Liver (tissue), 9 donors: ENCODE data around the gene PLPP6. TPM values are rescaled to one million over a fixed set of nuclear protein-coding genes. Genes with fewer than 3 reads are reported as not detected.

Source experiments
- DNase-seq: peaks from one replicate; pipeline ENCODE4 v3.0.0-alpha.2; 2017; ENCODE audit warnings: low spot score
- H3K27ac ChIP-seq, 2 donors: one replicate each; pipeline ENCODE4 v1.7.0; 2013; ENCODE audit warnings: inconsistent platforms in 2 of 2, low read length in 2 of 2, control low read depth in 1 of 2, low read depth in 1 of 2, mild to moderate bottlenecking in 1 of 2
- H3K27me3 ChIP-seq, 4 donors: one replicate each; pipeline versions ENCODE4 v1.6.1 to v1.7.0; 2013; ENCODE audit warnings: low read length in 3 of 4, inconsistent platforms in 1 of 4, mild to moderate bottlenecking in 1 of 4, moderate library complexity in 1 of 4; ENCODE audit not compliant: control insufficient read depth in 4 of 4, insufficient read depth in 4 of 4
- H3K36me3 ChIP-seq, 4 donors: one replicate each; pipeline versions ENCODE4 v1.6.1 to v1.7.0; 2013; ENCODE audit warnings: low read length in 3 of 4, mild to moderate bottlenecking in 3 of 4, low read depth in 1 of 4, moderate library complexity in 1 of 4; ENCODE audit not compliant: control insufficient read depth in 4 of 4, insufficient read depth in 3 of 4
- H3K4me1 ChIP-seq, 4 donors: one replicate each; pipeline versions ENCODE4 v1.6.1 to v1.7.0; 2013; ENCODE audit warnings: low read length in 3 of 4, mild to moderate bottlenecking in 3 of 4, moderate library complexity in 1 of 4; ENCODE audit not compliant: control insufficient read depth in 4 of 4, insufficient read depth in 4 of 4
- H3K4me3 ChIP-seq, 3 donors: one replicate each; pipeline versions ENCODE4 v1.6.1 to v1.7.0; 2013; ENCODE audit warnings: low read length in 3 of 3, control low read depth in 1 of 3, low read depth in 1 of 3, mild to moderate bottlenecking in 1 of 3
- H3K9ac ChIP-seq, 2 donors: one replicate each; pipeline ENCODE4 v1.7.0; 2013; ENCODE audit warnings: low read length in 2 of 2, mild to moderate bottlenecking in 2 of 2, moderate library complexity in 2 of 2, control low read depth in 1 of 2, low read depth in 1 of 2
- H3K9me3 ChIP-seq, 4 donors: one replicate each; pipeline versions ENCODE4 v1.6.1 to v1.7.0; 2013; ENCODE audit warnings: low read length in 3 of 4; ENCODE audit not compliant: control insufficient read depth in 4 of 4
- ATF3 ChIP-seq: IDR thresholded peaks from 2 replicates; pipeline ENCODE4 v1.6.1; 2016; ENCODE audit warnings: antibody characterized with exemption
- EGR1 ChIP-seq, 2 donors: IDR thresholded peaks; 2 replicates each; pipeline ENCODE4 v1.6.1; 2016 to 2018; ENCODE audit warnings: antibody characterized with exemption in 2 of 2, low read depth in 2 of 2
- FOXA1 ChIP-seq: IDR thresholded peaks from 2 replicates; pipeline ENCODE4 v1.6.1; 2016; ENCODE audit warnings: antibody characterized with exemption
- FOXA2 ChIP-seq: IDR thresholded peaks from 2 replicates; pipeline ENCODE4 v1.6.1; 2016; ENCODE audit warnings: antibody characterized with exemption
- GABPA ChIP-seq, 2 donors: IDR thresholded peaks in 1 of 2; conservative IDR thresholded peaks in 1 of 2; 2 replicates each; pipeline ENCODE4 v1.6.1; 2016; ENCODE audit warnings: antibody characterized with exemption in 2 of 2, mild to moderate bottlenecking in 1 of 2, moderate library complexity in 1 of 2
- HNF4A ChIP-seq, 2 donors: conservative IDR thresholded peaks; 2 replicates each; pipeline ENCODE4 v1.6.1; 2016; ENCODE audit warnings: antibody characterized with exemption in 2 of 2, mild to moderate bottlenecking in 2 of 2
- HNF4G ChIP-seq: IDR thresholded peaks from 2 replicates; pipeline ENCODE4 v1.6.1; 2016; ENCODE audit warnings: antibody characterized with exemption
- JUND ChIP-seq, 2 donors: IDR thresholded peaks; 2 replicates each; pipeline ENCODE4 v1.6.1; 2016; ENCODE audit warnings: antibody characterized with exemption in 2 of 2
- MAX ChIP-seq: IDR thresholded peaks from 2 replicates; pipeline ENCODE4 v1.6.1; 2016; ENCODE audit warnings: antibody characterized with exemption
- NR2F2 ChIP-seq: IDR thresholded peaks from 2 replicates; pipeline ENCODE4 v1.6.1; 2016; ENCODE audit warnings: antibody characterized with exemption
- RAD21 ChIP-seq, 2 donors: IDR thresholded peaks; 2 replicates each; pipeline ENCODE4 v1.6.1; 2016; ENCODE audit warnings: antibody characterized with exemption in 2 of 2, mild to moderate bottlenecking in 2 of 2
- RXRA ChIP-seq, 2 donors: IDR thresholded peaks; 2 replicates each; pipeline ENCODE4 v1.6.1; 2017 to 2018; ENCODE audit warnings: antibody characterized with exemption in 2 of 2, mild to moderate bottlenecking in 1 of 2
- SP1 ChIP-seq: IDR thresholded peaks from 2 replicates; pipeline ENCODE4 v1.6.1; 2018; ENCODE audit warnings: antibody characterized with exemption, mild to moderate bottlenecking
- TAF1 ChIP-seq: conservative IDR thresholded peaks from 2 replicates; pipeline ENCODE4 v1.6.1; 2016; ENCODE audit warnings: antibody characterized with exemption, mild to moderate bottlenecking
- YY1 ChIP-seq: IDR thresholded peaks from 2 replicates; pipeline ENCODE4 v1.6.1; 2016; ENCODE audit warnings: antibody characterized with exemption, mild to moderate bottlenecking
- WGBS: extraction: QIAGEN DNeasy Blood & Tissue Kit; methylation state at CpG from one replicate; pipeline ENCODE4 v1.1.7; 2013; 5-methylcytosine and 5-hydroxymethylcytosine counted together
- polyA plus RNA-seq, 2 donors: library from polyadenylated mRNA; stranded (reverse) in 1 of 2; unstranded in 1 of 2; fragments of 200-250 nt in 1 of 2; fragments of >200 nt in 1 of 2; fragmentation: Nextera tagmentation in 1 of 2; extraction: Ambion mirVana in 1 of 2; gene quantifications; one replicate each; pipeline versions ENCODE4 v1.2.1 to v1.2.3, GENCODE V29; 2013 to 2015
- total RNA-seq, 2 donors: library from RNA; depleted of rRNA; stranded (reverse); fragments of >200 nt; gene quantifications; one replicate each; pipeline ENCODE4 v1.2.3, GENCODE V29; 2014
- TF ChIP-seq, protein P1 (sequence below): IDR thresholded peaks from 2 replicates; pipeline ENCODE4 v1.6.1; 2016; ENCODE audit warnings: antibody characterized with exemption, mild to moderate bottlenecking
- TF ChIP-seq, protein P2 (sequence below): fragments of 150-350 bp; IDR thresholded peaks from 2 replicates; pipeline ENCODE4 v1.5.1; 2017; ENCODE audit warnings: improper control_type of control experiment, low read depth, low read length; ENCODE audit not compliant: missing input control
- TF ChIP-seq, protein P3 (sequence below): IDR thresholded peaks from 2 replicates; pipeline ENCODE4 v1.6.1; 2016; ENCODE audit warnings: antibody characterized with exemption
- donor health status: healthy.
- donor health status: healthy.
- donor health status: healthy.
- donor health status: healthy.
- donor health status: healthy.

The PLPP6 gene
- total and polyA plus RNA-seq, 4 donors: 9.5 to 11.8 (median 11.1) TPM

DNA sequence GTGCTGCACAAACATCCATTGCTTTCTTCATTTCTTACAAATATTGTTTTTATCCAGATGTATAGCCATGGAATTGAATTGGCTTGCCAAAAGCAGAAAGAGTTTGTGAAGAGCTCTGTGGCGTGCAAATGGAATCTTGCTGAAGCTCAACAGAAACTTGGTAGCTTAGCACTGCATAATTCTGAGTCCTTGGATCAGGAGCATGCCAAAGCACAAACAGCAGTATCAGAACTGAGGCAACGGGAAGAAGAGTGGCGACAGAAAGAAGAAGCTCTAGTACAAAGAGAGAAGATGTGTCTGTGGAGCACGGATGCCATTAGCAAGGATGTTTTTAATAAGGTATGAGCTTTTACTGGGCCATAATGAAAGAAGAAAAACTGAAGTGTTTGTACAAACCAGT, 22.7 kb downstream of the PLPP6 start:
- DNase-seq: no peak
- peaks cover 3 to 17% (median 5%) of the 10 kb centered on the region in 4 donors for H3K4me1 ChIP-seq
- H3K36me3 ChIP-seq: peaks cover 5 to 38% (median 26%) of the 10 kb centered on the region in 4 donors
- TF ChIP-seq SP1: no peak
- TF ChIP-seq, protein P1, sequence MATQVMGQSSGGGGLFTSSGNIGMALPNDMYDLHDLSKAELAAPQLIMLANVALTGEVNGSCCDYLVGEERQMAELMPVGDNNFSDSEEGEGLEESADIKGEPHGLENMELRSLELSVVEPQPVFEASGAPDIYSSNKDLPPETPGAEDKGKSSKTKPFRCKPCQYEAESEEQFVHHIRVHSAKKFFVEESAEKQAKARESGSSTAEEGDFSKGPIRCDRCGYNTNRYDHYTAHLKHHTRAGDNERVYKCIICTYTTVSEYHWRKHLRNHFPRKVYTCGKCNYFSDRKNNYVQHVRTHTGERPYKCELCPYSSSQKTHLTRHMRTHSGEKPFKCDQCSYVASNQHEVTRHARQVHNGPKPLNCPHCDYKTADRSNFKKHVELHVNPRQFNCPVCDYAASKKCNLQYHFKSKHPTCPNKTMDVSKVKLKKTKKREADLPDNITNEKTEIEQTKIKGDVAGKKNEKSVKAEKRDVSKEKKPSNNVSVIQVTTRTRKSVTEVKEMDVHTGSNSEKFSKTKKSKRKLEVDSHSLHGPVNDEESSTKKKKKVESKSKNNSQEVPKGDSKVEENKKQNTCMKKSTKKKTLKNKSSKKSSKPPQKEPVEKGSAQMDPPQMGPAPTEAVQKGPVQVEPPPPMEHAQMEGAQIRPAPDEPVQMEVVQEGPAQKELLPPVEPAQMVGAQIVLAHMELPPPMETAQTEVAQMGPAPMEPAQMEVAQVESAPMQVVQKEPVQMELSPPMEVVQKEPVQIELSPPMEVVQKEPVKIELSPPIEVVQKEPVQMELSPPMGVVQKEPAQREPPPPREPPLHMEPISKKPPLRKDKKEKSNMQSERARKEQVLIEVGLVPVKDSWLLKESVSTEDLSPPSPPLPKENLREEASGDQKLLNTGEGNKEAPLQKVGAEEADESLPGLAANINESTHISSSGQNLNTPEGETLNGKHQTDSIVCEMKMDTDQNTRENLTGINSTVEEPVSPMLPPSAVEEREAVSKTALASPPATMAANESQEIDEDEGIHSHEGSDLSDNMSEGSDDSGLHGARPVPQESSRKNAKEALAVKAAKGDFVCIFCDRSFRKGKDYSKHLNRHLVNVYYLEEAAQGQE: no peak
- no peak for TF ChIP-seq HNF4A (conservative IDR thresholded peaks at IDR 0.05)
- TF ChIP-seq EGR1 (IDR thresholded peaks at IDR 0.05; ENCODE audit: low read depth in 2 of 2): no peak
- no peak overlapping the region for H3K27ac ChIP-seq
- 97% methylated on average over 4 of the region's 4 CpGs for WGBS
- no peaks in the 10 kb centered on the region for H3K9me3 ChIP-seq
- no peaks in the 10 kb centered on the region for H3K27me3 ChIP-seq
- H3K9ac ChIP-seq: no peak overlapping the region
- H3K4me3 ChIP-seq: no peak overlapping the region

DNA sequence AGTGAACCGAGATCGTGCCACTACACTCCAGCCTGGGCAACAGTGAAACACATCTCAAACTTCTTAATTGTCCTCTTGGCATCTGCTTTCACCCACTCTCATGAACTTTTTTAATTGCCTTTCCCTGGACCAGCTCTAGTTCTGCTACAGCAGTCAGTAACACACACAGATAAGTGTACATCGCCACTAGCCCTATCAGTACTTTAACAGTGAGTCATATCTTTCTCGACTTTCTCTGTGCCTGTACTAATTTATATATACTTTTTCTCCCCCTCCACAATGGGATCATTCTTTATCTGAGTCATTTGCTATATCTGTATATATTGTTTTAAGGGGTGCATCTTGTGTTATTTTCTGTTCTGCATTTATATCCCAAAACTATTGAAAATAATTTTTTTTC, 24.0 kb downstream of the PLPP6 start:
- H3K36me3 ChIP-seq: peaks cover 5 to 50% (median 36%) of the 10 kb centered on the region in 4 donors
- H3K27ac ChIP-seq: no peak overlapping the region
- no peak overlapping the region for H3K9ac ChIP-seq
- H3K4me1 ChIP-seq: peaks cover 2 to 7% (median 4%) of the 10 kb centered on the region in 4 donors
- TF ChIP-seq, protein P2, sequence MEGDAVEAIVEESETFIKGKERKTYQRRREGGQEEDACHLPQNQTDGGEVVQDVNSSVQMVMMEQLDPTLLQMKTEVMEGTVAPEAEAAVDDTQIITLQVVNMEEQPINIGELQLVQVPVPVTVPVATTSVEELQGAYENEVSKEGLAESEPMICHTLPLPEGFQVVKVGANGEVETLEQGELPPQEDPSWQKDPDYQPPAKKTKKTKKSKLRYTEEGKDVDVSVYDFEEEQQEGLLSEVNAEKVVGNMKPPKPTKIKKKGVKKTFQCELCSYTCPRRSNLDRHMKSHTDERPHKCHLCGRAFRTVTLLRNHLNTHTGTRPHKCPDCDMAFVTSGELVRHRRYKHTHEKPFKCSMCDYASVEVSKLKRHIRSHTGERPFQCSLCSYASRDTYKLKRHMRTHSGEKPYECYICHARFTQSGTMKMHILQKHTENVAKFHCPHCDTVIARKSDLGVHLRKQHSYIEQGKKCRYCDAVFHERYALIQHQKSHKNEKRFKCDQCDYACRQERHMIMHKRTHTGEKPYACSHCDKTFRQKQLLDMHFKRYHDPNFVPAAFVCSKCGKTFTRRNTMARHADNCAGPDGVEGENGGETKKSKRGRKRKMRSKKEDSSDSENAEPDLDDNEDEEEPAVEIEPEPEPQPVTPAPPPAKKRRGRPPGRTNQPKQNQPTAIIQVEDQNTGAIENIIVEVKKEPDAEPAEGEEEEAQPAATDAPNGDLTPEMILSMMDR: no peak
- no peak for TF ChIP-seq NR2F2
- no peak for TF ChIP-seq HNF4A (conservative IDR thresholded peaks at IDR 0.05)
- TF ChIP-seq TAF1: no peak
- TF ChIP-seq GABPA (IDR thresholded peaks at IDR 0.05 in 1 of 2, conservative IDR thresholded peaks at IDR 0.05 in 1 of 2): no peak
- no peak for TF ChIP-seq YY1
- TF ChIP-seq RXRA (IDR thresholded peaks at IDR 0.05): no peak
- no peak for TF ChIP-seq HNF4G
- no peak for TF ChIP-seq FOXA2
- no peak for TF ChIP-seq MAX
- no peak for TF ChIP-seq JUND (IDR thresholded peaks at IDR 0.05)
- no peak for TF ChIP-seq ATF3
- TF ChIP-seq, protein P1: no peak
- TF ChIP-seq, protein P3, sequence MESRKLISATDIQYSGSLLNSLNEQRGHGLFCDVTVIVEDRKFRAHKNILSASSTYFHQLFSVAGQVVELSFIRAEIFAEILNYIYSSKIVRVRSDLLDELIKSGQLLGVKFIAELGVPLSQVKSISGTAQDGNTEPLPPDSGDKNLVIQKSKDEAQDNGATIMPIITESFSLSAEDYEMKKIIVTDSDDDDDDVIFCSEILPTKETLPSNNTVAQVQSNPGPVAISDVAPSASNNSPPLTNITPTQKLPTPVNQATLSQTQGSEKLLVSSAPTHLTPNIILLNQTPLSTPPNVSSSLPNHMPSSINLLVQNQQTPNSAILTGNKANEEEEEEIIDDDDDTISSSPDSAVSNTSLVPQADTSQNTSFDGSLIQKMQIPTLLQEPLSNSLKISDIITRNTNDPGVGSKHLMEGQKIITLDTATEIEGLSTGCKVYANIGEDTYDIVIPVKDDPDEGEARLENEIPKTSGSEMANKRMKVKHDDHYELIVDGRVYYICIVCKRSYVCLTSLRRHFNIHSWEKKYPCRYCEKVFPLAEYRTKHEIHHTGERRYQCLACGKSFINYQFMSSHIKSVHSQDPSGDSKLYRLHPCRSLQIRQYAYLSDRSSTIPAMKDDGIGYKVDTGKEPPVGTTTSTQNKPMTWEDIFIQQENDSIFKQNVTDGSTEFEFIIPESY: no peak
- no peak for TF ChIP-seq FOXA1
- TF ChIP-seq RAD21 (IDR thresholded peaks at IDR 0.05): no peak
- TF ChIP-seq SP1: no peak
- no peak for TF ChIP-seq EGR1 (IDR thresholded peaks at IDR 0.05; ENCODE audit: low read depth in 2 of 2)
- no peak for DNase-seq
- WGBS: 83% methylated on average over 4 of the region's 4 CpGs
- no peak overlapping the region for H3K4me3 ChIP-seq
- no peaks in the 10 kb centered on the region for H3K9me3 ChIP-seq
- no peaks in the 10 kb centered on the region for H3K27me3 ChIP-seq
